GM12878 (cell line): Measurements from ENCODE around the gene ME3. TPM values are rescaled to one million over a fixed set of nuclear protein-coding genes. Genes with fewer than 3 reads are reported as not detected.

Experiments used
- CREB1 ChIP-seq: IDR thresholded peaks from 2 replicates; pipeline ENCODE4 v1.6.1; 2012; ENCODE audit warnings: low read depth, mild to moderate bottlenecking, inconsistent platforms
- CREM ChIP-seq: IDR thresholded peaks from 2 replicates; pipeline ENCODE4 v1.6.1; 2014; ENCODE audit warnings: antibody characterized with exemption, low read depth
- EED ChIP-seq: sonication (generic); IDR thresholded peaks from 2 replicates; pipeline ENCODE4 v1.6.1; 2016; ENCODE audit warnings: antibody characterized with exemption, low read depth
- FOXM1 ChIP-seq: IDR thresholded peaks from 2 replicates; pipeline ENCODE4 v1.6.1; 2012; ENCODE audit warnings: low read depth, mild to moderate bottlenecking, inconsistent platforms, low read length, moderate library complexity
- JUND ChIP-seq: IDR thresholded peaks from 2 replicates; pipeline ENCODE4 v1.6.1; 2012; ENCODE audit warnings: low read depth, mild to moderate bottlenecking, low read length, improper control_type of control experiment, moderate library complexity
- KDM1A ChIP-seq: fragments of 200-600 bp; sonication (generic); IDR thresholded peaks from 2 replicates; pipeline ENCODE4 v1.6.1; 2016; ENCODE audit warnings: borderline replicate concordance
- MEF2A ChIP-seq: IDR thresholded peaks from 2 replicates; pipeline ENCODE4 v1.6.1; 2011; ENCODE audit warnings: low read depth, mild to moderate bottlenecking, low read length, moderate library complexity; ENCODE audit not compliant: insufficient read depth
- MYC ChIP-seq: IDR thresholded peaks from 2 replicates; pipeline ENCODE4 v1.6.1; 2011; ENCODE audit warnings: mild to moderate bottlenecking, low read length, moderate library complexity, inconsistent platforms; ENCODE audit not compliant: insufficient read depth, insufficient replicate concordance, insufficient read length, severe bottlenecking
- NFXL1 ChIP-seq: fragments of 450-650 bp; IDR thresholded peaks from 2 replicates; pipeline ENCODE4 v1.6.1; 2017; ENCODE audit warnings: antibody characterized with exemption, mild to moderate bottlenecking, borderline replicate concordance
- POLR2AphosphoS5 ChIP-seq: IDR thresholded peaks from 2 replicates; pipeline ENCODE4 v1.6.1; 2011; ENCODE audit warnings: mild to moderate bottlenecking, low read length, inconsistent platforms
- RAD21 ChIP-seq: IDR thresholded peaks from 2 replicates; pipeline ENCODE4 v1.6.1; 2011; ENCODE audit warnings: mild to moderate bottlenecking, low read depth, low read length, moderate library complexity; ENCODE audit not compliant: insufficient read depth
- RBBP5 ChIP-seq: fragments of 200-600 bp; sonication (generic); conservative IDR thresholded peaks from 2 replicates; pipeline ENCODE4 v1.6.1; 2016
- RFX5 ChIP-seq: IDR thresholded peaks from 2 replicates; pipeline ENCODE4 v1.6.1; 2011; ENCODE audit warnings: low read depth, low read length, improper control_type of control experiment
- RUNX3 ChIP-seq: IDR thresholded peaks from 2 replicates; pipeline ENCODE4 v1.6.1; 2012; ENCODE audit warnings: low read length, inconsistent platforms
- SPI1 ChIP-seq: IDR thresholded peaks from 2 replicates; pipeline ENCODE4 v1.6.1; 2011; ENCODE audit warnings: low read depth, mild to moderate bottlenecking, low read length, moderate library complexity, borderline replicate concordance; ENCODE audit not compliant: insufficient read depth
- YY1 ChIP-seq: IDR thresholded peaks from 2 replicates; pipeline ENCODE4 v1.6.1; 2011; ENCODE audit warnings: low read depth, mild to moderate bottlenecking, low read length
- ZNF207 ChIP-seq: fragments of 450-650 bp; IDR thresholded peaks from 2 replicates; pipeline ENCODE4 v1.6.1; 2014; ENCODE audit warnings: antibody characterized with exemption, mild to moderate bottlenecking, borderline replicate concordance
- ZNF384 ChIP-seq: IDR thresholded peaks from 2 replicates; pipeline ENCODE4 v1.6.1; 2012; ENCODE audit warnings: low read depth, mild to moderate bottlenecking, low read length, improper control_type of control experiment, borderline replicate concordance
- polyA plus RNA-seq, 11 experiments: library from polyadenylated mRNA; depleted of rRNA in 4 of 11; unstranded in 6 of 11; stranded (reverse) in 5 of 11; fragments of >200 nt; fragmentation: Nextera tagmentation in 4 of 11; fragmentation: Illumina TruSeq in 1 of 11; extraction: Ambion mirVana in 4 of 11; extraction: Trizol in 1 of 11; gene quantifications; 1 replicate in 1 of 11; 2 replicates in 10 of 11; pipeline versions ENCODE4 v1.2.1 to v1.2.3, GENCODE V29; 2011 to 2016; ENCODE audit warnings: inconsistent platforms in 2 of 11, missing spikeins in 2 of 11, low read depth in 1 of 11
- total RNA-seq, 4 experiments: library from RNA; depleted of rRNA in 3 of 4; stranded (reverse); fragments of >200 nt in 3 of 4; fragmentation: Illumina TruSeq in 1 of 4; extraction: Trizol in 1 of 4; gene quantifications; 2 replicates each; pipeline versions ENCODE4 v1.2.1 to v1.2.3, GENCODE V29; 2013 to 2021
- TF ChIP-seq, protein P1 (sequence below): fragments of 450-650 bp; IDR thresholded peaks from 2 replicates; pipeline ENCODE4 v1.6.1; 2017; ENCODE audit warnings: mild to moderate bottlenecking, moderate library complexity
- TF ChIP-seq, protein P2 (sequence below): fragments of 450-650 bp; formaldehyde crosslinking; IDR thresholded peaks from 2 replicates; pipeline ENCODE4 v1.4.0; 2022; ENCODE audit warnings: mild to moderate bottlenecking, moderate library complexity
- TF ChIP-seq, protein P3 (sequence below): IDR thresholded peaks from 2 replicates; pipeline ENCODE4 v1.6.1; 2012; ENCODE audit warnings: low read length, inconsistent platforms
- TF ChIP-seq, protein P4 (sequence below): fragments of 150-350 bp; IDR thresholded peaks from 2 replicates; pipeline ENCODE4 v1.6.1; 2014; ENCODE audit warnings: mild to moderate bottlenecking, low read depth, low read length

The ME3 gene
- total and polyA plus RNA-seq, 10 of the 15 experiments (the other 5 are each of a cell fraction or from before 2014, with no cell fraction given) = 0.06 to 0.40 (median 0.19) TPM; not detected in 2

DNA sequence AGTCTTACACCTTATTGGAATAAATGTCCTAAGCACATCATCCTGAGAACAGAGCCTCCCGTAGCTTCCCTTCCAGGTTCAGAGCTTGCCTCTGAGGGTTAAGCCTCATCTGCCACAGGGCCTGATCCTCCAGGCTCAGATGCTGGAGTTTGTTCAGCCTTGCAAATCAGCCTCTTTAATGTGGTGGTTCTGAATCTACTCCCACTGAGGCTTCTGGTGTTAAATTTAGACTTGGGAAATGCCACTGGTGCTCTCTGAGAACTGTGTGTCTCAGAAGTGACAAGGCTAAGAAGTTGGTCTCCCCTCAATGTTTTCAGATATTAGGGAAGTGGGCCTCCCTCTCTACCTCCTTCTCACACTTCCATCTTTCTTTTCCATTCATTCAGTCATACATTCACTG, 229.0 kb downstream of the ME3 start (continued):
- TF ChIP-seq, protein P1, sequence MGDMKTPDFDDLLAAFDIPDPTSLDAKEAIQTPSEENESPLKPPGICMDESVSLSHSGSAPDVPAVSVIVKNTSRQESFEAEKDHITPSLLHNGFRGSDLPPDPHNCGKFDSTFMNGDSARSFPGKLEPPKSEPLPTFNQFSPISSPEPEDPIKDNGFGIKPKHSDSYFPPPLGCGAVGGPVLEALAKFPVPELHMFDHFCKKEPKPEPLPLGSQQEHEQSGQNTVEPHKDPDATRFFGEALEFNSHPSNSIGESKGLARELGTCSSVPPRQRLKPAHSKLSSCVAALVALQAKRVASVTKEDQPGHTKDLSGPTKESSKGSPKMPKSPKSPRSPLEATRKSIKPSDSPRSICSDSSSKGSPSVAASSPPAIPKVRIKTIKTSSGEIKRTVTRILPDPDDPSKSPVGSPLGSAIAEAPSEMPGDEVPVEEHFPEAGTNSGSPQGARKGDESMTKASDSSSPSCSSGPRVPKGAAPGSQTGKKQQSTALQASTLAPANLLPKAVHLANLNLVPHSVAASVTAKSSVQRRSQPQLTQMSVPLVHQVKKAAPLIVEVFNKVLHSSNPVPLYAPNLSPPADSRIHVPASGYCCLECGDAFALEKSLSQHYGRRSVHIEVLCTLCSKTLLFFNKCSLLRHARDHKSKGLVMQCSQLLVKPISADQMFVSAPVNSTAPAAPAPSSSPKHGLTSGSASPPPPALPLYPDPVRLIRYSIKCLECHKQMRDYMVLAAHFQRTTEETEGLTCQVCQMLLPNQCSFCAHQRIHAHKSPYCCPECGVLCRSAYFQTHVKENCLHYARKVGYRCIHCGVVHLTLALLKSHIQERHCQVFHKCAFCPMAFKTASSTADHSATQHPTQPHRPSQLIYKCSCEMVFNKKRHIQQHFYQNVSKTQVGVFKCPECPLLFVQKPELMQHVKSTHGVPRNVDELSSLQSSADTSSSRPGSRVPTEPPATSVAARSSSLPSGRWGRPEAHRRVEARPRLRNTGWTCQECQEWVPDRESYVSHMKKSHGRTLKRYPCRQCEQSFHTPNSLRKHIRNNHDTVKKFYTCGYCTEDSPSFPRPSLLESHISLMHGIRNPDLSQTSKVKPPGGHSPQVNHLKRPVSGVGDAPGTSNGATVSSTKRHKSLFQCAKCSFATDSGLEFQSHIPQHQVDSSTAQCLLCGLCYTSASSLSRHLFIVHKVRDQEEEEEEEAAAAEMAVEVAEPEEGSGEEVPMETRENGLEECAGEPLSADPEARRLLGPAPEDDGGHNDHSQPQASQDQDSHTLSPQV = no peak
- TF ChIP-seq EED (peak; percentile 65), RFX5 (no peak), RUNX3 (peak; percentile 90), CREM (peak; percentile 45; the same call in 1 of the 2 replicates), NFXL1 (no peak), SPI1 (peak; percentile 42), RBBP5 (no peak), ZNF384 (no peak), CREB1 (no peak), RAD21 (no peak), ZNF207 (no peak), POLR2AphosphoS5 (no peak), JUND (no peak), KDM1A (no peak), MYC (no peak), MEF2A (peak; percentile 87), FOXM1 (peak; percentile 62; the same call in 1 of the 2 replicates), YY1 (no peak; the same call in 1 of the 2 replicates)
- TF ChIP-seq, protein P2, sequence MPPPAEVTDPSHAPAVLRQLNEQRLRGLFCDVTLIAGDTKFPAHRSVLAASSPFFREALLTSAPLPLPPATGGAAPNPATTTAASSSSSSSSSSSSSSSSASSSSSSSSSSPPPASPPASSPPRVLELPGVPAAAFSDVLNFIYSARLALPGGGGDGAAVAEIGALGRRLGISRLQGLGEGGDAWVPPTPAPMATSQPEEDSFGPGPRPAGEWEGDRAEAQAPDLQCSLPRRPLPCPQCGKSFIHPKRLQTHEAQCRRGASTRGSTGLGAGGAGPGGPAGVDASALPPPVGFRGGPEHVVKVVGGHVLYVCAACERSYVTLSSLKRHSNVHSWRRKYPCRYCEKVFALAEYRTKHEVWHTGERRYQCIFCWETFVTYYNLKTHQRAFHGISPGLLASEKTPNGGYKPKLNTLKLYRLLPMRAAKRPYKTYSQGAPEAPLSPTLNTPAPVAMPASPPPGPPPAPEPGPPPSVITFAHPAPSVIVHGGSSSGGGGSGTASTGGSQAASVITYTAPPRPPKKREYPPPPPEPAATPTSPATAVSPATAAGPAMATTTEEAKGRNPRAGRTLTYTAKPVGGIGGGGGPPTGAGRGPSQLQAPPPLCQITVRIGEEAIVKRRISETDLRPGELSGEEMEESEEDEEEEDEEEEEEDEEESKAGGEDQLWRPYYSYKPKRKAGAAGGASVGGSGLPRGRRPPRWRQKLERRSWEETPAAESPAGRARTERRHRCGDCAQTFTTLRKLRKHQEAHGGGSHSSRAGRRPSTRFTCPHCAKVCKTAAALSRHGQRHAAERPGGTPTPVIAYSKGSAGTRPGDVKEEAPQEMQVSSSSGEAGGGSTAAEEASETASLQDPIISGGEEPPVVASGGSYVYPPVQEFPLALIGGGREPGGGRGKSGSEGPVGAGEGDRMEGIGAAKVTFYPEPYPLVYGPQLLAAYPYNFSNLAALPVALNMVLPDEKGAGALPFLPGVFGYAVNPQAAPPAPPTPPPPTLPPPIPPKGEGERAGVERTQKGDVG (CRISPR knock-in tag) = no peak
- TF ChIP-seq, protein P3, sequence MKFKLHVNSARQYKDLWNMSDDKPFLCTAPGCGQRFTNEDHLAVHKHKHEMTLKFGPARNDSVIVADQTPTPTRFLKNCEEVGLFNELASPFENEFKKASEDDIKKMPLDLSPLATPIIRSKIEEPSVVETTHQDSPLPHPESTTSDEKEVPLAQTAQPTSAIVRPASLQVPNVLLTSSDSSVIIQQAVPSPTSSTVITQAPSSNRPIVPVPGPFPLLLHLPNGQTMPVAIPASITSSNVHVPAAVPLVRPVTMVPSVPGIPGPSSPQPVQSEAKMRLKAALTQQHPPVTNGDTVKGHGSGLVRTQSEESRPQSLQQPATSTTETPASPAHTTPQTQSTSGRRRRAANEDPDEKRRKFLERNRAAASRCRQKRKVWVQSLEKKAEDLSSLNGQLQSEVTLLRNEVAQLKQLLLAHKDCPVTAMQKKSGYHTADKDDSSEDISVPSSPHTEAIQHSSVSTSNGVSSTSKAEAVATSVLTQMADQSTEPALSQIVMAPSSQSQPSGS = peak; percentile 44; the same call in 1 of the 2 replicates
- TF ChIP-seq, protein P4, sequence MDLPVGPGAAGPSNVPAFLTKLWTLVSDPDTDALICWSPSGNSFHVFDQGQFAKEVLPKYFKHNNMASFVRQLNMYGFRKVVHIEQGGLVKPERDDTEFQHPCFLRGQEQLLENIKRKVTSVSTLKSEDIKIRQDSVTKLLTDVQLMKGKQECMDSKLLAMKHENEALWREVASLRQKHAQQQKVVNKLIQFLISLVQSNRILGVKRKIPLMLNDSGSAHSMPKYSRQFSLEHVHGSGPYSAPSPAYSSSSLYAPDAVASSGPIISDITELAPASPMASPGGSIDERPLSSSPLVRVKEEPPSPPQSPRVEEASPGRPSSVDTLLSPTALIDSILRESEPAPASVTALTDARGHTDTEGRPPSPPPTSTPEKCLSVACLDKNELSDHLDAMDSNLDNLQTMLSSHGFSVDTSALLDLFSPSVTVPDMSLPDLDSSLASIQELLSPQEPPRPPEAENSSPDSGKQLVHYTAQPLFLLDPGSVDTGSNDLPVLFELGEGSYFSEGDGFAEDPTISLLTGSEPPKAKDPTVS = no peak
